Measurements from ENCODE around the gene PAPPA2. TPM values are rescaled to one million over a fixed set of nuclear protein-coding genes. Genes with fewer than 3 reads are reported as not detected.

PAPPA2 gene
- total and polyA plus RNA-seq, 2 donors (not counting 1 experiment from before 2014, with no cell fraction given) = not detected

DNA sequence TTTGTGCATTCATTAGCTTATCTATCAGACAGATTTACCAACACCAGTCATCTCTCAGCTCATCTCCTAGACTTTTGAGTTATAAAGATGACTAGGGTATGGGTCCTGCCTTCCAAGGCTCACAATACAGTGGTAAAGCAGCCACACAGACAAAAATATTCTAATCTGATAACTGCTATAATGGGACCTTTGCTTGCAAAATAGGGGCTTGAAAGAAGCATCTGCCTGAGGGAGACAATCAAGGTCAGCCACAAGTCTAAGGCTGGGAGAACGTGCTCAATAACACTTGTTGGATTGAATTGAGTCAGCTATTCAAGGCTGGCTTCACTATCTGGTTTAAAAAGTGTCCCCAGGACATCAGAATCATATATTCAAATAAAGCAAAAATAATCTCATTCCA is 1.4 kb upstream of the PAPPA2 start:
- intact Hi-C loops (cut with micrococcal nuclease) = no loop called here
- no peaks in the 10 kb centered on the region for H3K4me1 ChIP-seq (ENCODE audit: control insufficient read depth in 2 of 2, insufficient read depth in 2 of 2, low read length in 2 of 2)
- POLR2A ChIA-PET = no interaction called here
- H4K20me1 ChIP-seq (ENCODE audit: control insufficient read depth, insufficient read depth, low read length, poor library complexity, severe bottlenecking) = no peaks in the 10 kb centered on the region
- Mint-ChIP-seq H3K4me3 (no peak overlapping the region), H3K9me3 (ENCODE audit: insufficient read depth) (no peaks in the 10 kb centered on the region), H3K4me1 (no peaks in the 10 kb centered on the region), H3K27me3 (peaks cover 7% of the 10 kb centered on the region), H3K27ac (no peak overlapping the region)
- H3K27ac ChIP-seq (ENCODE audit: low read length in 2 of 2) = no peak overlapping the region
- H3K9ac ChIP-seq (ENCODE audit: low read length) = no peak overlapping the region
- H3K36me3 ChIP-seq (replicated peaks in 1 of 2; ENCODE audit: control extremely low read depth in 1 of 2, control insufficient read depth in 1 of 2, extremely low read depth in 1 of 2, insufficient read depth in 2 of 2, low read length in 1 of 2) = no peaks in the 10 kb centered on the region
- H3K9me3 ChIP-seq (ENCODE audit: control extremely low read depth in 1 of 3, control insufficient read depth in 2 of 3, insufficient read depth in 1 of 3, low read length in 2 of 3) = peaks cover 0 to 6% (median 0%) of the 10 kb centered on the region in 3 donors
- TF ChIP-seq EZH2 (IDR thresholded peaks at IDR 0.05; ENCODE audit: borderline replicate concordance, insufficient read depth, low read depth, low read length, poor library complexity, severe bottlenecking) = no peak
- TF ChIP-seq, protein P1, sequence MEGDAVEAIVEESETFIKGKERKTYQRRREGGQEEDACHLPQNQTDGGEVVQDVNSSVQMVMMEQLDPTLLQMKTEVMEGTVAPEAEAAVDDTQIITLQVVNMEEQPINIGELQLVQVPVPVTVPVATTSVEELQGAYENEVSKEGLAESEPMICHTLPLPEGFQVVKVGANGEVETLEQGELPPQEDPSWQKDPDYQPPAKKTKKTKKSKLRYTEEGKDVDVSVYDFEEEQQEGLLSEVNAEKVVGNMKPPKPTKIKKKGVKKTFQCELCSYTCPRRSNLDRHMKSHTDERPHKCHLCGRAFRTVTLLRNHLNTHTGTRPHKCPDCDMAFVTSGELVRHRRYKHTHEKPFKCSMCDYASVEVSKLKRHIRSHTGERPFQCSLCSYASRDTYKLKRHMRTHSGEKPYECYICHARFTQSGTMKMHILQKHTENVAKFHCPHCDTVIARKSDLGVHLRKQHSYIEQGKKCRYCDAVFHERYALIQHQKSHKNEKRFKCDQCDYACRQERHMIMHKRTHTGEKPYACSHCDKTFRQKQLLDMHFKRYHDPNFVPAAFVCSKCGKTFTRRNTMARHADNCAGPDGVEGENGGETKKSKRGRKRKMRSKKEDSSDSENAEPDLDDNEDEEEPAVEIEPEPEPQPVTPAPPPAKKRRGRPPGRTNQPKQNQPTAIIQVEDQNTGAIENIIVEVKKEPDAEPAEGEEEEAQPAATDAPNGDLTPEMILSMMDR (IDR thresholded peaks at IDR 0.05) = no peak
- H2AFZ ChIP-seq (ENCODE audit: insufficient read depth, low read depth, low read length, poor library complexity, severe bottlenecking) = no peak overlapping the region
- ATAC-seq (ENCODE audit: low read depth) (no peak), DNase-seq (no peak)
- H3K27me3 ChIP-seq (replicated peaks in 1 of 4; ENCODE audit: control extremely low read depth in 1 of 4, control insufficient read depth in 3 of 4, insufficient read depth in 4 of 4, low read length in 3 of 4) = no peaks in the 10 kb centered on the region
- WGBS (ENCODE audit: insufficient coverage) = 17% methylated on average over 1 of the region's 1 CpG
- CTCF ChIA-PET = no interaction called here
- no peaks in the 10 kb centered on the region for H3K79me2 ChIP-seq (ENCODE audit: control insufficient read depth, insufficient read depth, low read length)
- no peak overlapping the region for H3K4me3 ChIP-seq (ENCODE audit: control extremely low read depth in 1 of 5, extremely low read depth in 1 of 5, insufficient read depth in 1 of 5, low read depth in 2 of 5, low read length in 4 of 5)
- H3K4me2 ChIP-seq (replicated peaks; ENCODE audit: low read depth, low read length, poor library complexity, severe bottlenecking) = no peak overlapping the region

DNA sequence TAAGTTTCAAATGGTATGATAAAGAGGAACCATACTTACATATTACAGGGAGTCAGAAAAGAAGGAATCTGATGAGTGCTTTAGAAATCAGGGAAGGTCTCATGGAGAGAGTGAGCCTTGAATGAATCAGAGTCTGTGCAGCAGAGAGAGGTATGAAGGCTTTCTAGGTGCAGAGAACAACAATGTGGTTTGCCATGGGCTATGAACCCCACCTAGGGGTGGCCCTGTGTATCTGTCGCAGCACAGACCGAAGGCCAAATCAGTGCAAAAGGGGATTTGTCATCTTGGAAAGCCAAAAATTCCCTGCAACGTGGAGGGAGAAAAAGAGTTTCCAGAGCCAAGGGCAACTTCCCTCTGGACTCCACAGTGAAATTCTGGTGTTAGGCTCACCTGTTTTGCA is 3.5 kb downstream of the PAPPA2 start:
- Histone ChIP-seq H3K4me1 (ENCODE audit: control insufficient read depth in 2 of 2, insufficient read depth in 2 of 2, low read length in 2 of 2) (no peaks in the 10 kb centered on the region), H3K27me3 (replicated peaks in 1 of 4; ENCODE audit: control extremely low read depth in 1 of 4, control insufficient read depth in 3 of 4, insufficient read depth in 4 of 4, low read length in 3 of 4) (no peaks in the 10 kb centered on the region), H3K4me3 (ENCODE audit: control extremely low read depth in 1 of 5, extremely low read depth in 1 of 5, insufficient read depth in 1 of 5, low read depth in 2 of 5, low read length in 4 of 5) (no peak overlapping the region), H2AFZ (ENCODE audit: insufficient read depth, low read depth, low read length, poor library complexity, severe bottlenecking) (no peak overlapping the region), H3K9ac (ENCODE audit: low read length) (no peak overlapping the region), H3K4me2 (replicated peaks; ENCODE audit: low read depth, low read length, poor library complexity, severe bottlenecking) (no peak overlapping the region), H3K79me2 (ENCODE audit: control insufficient read depth, insufficient read depth, low read length) (no peaks in the 10 kb centered on the region), H3K9me3 (ENCODE audit: control extremely low read depth in 1 of 3, control insufficient read depth in 2 of 3, insufficient read depth in 1 of 3, low read length in 2 of 3) (no peaks in the 10 kb centered on the region), H3K36me3 (replicated peaks in 1 of 2; ENCODE audit: control extremely low read depth in 1 of 2, control insufficient read depth in 1 of 2, extremely low read depth in 1 of 2, insufficient read depth in 2 of 2, low read length in 1 of 2) (no peaks in the 10 kb centered on the region), H3K27ac (ENCODE audit: low read length in 2 of 2) (no peak overlapping the region), H4K20me1 (ENCODE audit: control insufficient read depth, insufficient read depth, low read length, poor library complexity, severe bottlenecking) (no peaks in the 10 kb centered on the region)
- 42% methylated on average over 3 of the region's 3 CpGs for WGBS (ENCODE audit: insufficient coverage)
- no peaks in the 10 kb centered on the region for H3K4me1 Mint-ChIP-seq
- TF ChIP-seq, protein P1 (IDR thresholded peaks at IDR 0.05) = no peak
- TF ChIP-seq EZH2 (IDR thresholded peaks at IDR 0.05; ENCODE audit: borderline replicate concordance, insufficient read depth, low read depth, low read length, poor library complexity, severe bottlenecking) = no peak
- H3K4me3 Mint-ChIP-seq = no peak overlapping the region
- no peaks in the 10 kb centered on the region for H3K9me3 Mint-ChIP-seq (ENCODE audit: insufficient read depth)
- H3K27me3 Mint-ChIP-seq = peaks cover 11% of the 10 kb centered on the region
- ChIA-PET CTCF (no interaction called here), POLR2A (no interaction called here)
- DNase-seq = no peak
- H3K27ac Mint-ChIP-seq = no peak overlapping the region
- intact Hi-C loops (cut with micrococcal nuclease) = no loop called here
- no peak for ATAC-seq (ENCODE audit: low read depth)

All from B cell (primary cell).